DMS79 (cell line): Measurements from ENCODE around the gene HMGCS1.
"Not testable (repeated sequence)": the region's sequence is repeated elsewhere in the genome, so short reads cannot be mapped to it uniquely, and the experiment has no call there.

Experiments
- DNase-seq: peaks from one replicate; lab custom pipeline; 2025; lab: John Stamatoyannopoulos, UW

The HMGCS1 gene

GRCh38 chr5:43273552-43273951 lies 39.7 kb downstream of the HMGCS1 start:
- DNase-seq, result no peak

GRCh38 chr5:43270645-43271044 lies 42.6 kb downstream of the HMGCS1 start:
- DNase-seq, result no peak

- no peak for DNase-seq
Measured at GRCh38 chr5:43268188-43268820, 44.9 kb downstream of the HMGCS1 start.

GRCh38 chr5:43262269-43262668 lies 50.9 kb downstream of the HMGCS1 start:
- DNase-seq, result not testable (repeated sequence)

GRCh38 chr5:43258116-43258515 lies 55.1 kb downstream of the HMGCS1 start:
- DNase-seq, result no peak

- no peak for DNase-seq
Measured at GRCh38 chr5:43256261-43256966, 56.8 kb downstream of the HMGCS1 start.

- DNase-seq, result no peak
Measured at GRCh38 chr5:43255704-43256103, 57.5 kb downstream of the HMGCS1 start.

- no peak for DNase-seq
Measured at GRCh38 chr5:43251754-43252153, 61.5 kb downstream of the HMGCS1 start.

GRCh38 chr5:43245724-43246385 lies 67.4 kb downstream of the HMGCS1 start:
- no peak for DNase-seq

GRCh38 chr5:43244823-43245565 lies 68.2 kb downstream of the HMGCS1 start:
- no peak for DNase-seq

- DNase-seq, result no peak
Measured at GRCh38 chr5:43243270-43243669, 69.9 kb downstream of the HMGCS1 start.

- DNase-seq, result no peak
Measured at GRCh38 chr5:43242196-43242595, 71.0 kb downstream of the HMGCS1 start.
